ENCODE results near the gene KCNE4.

DNA sequence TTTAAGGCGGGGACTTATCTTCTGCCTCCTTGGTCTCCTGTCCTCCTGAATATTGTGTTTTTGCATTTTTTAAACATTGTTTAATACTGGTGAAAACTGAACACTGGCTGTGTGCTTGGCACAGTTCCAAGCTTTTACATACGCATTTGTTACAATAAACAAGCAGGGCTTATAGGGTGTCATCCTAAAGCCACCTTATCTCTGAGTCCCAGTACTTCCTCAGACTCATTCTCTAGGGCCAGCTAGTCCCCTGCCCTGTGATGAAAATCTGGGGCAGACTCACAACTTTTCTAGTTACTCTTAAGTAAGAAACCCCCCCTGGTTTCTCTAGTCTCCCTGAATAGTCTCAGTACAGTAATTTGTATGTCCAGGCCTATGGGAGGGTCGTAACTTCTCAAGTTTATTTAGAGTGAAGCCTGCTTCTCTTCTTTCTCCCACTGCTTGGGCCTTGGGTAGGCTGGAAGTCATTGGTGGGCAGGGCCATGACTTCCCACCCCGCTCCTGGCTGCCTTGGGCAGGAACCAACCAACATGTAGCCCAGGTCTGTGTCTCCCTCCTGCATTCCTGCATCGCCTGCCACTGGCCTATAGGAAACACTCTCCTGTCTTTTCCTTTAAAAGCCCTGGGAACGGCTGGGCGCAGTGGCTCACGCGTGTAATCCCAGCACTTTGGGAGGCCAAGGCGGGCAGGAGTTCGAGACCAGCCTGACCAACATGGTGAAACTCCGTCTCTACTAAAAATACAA lies 7.7 kb upstream of the KCNE4 start:
- TF ChIP-seq, protein P1, sequence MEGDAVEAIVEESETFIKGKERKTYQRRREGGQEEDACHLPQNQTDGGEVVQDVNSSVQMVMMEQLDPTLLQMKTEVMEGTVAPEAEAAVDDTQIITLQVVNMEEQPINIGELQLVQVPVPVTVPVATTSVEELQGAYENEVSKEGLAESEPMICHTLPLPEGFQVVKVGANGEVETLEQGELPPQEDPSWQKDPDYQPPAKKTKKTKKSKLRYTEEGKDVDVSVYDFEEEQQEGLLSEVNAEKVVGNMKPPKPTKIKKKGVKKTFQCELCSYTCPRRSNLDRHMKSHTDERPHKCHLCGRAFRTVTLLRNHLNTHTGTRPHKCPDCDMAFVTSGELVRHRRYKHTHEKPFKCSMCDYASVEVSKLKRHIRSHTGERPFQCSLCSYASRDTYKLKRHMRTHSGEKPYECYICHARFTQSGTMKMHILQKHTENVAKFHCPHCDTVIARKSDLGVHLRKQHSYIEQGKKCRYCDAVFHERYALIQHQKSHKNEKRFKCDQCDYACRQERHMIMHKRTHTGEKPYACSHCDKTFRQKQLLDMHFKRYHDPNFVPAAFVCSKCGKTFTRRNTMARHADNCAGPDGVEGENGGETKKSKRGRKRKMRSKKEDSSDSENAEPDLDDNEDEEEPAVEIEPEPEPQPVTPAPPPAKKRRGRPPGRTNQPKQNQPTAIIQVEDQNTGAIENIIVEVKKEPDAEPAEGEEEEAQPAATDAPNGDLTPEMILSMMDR (IDR thresholded peaks at IDR 0.05): no peak
- TF ChIP-seq POLR2A (IDR thresholded peaks at IDR 0.05): no peak
